ENCODE results near the gene IL1RAP.

The IL1RAP gene

DNA sequence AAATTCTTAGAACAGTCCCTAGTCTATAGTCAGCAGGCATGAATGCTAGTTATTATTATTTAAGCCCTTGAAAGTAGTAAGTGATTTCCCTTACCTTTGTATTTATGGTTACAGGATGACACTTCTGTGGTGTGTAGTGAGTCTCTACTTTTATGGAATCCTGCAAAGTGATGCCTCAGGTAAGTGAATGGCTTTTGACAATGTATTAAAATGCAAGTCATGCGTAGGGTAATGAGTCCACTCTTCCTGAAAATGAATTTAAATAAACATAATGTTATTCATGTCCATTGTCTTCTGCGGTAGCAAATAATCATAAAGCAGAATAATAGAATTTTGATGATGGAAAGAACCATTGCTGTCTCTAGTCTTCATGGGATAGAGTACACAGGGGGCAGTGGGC is 50.3 kb downstream of the IL1RAP start:
- TF ChIP-seq, protein P1, sequence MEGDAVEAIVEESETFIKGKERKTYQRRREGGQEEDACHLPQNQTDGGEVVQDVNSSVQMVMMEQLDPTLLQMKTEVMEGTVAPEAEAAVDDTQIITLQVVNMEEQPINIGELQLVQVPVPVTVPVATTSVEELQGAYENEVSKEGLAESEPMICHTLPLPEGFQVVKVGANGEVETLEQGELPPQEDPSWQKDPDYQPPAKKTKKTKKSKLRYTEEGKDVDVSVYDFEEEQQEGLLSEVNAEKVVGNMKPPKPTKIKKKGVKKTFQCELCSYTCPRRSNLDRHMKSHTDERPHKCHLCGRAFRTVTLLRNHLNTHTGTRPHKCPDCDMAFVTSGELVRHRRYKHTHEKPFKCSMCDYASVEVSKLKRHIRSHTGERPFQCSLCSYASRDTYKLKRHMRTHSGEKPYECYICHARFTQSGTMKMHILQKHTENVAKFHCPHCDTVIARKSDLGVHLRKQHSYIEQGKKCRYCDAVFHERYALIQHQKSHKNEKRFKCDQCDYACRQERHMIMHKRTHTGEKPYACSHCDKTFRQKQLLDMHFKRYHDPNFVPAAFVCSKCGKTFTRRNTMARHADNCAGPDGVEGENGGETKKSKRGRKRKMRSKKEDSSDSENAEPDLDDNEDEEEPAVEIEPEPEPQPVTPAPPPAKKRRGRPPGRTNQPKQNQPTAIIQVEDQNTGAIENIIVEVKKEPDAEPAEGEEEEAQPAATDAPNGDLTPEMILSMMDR (IDR thresholded peaks at IDR 0.05; ENCODE audit: extremely low read depth, missing control alignments) = no peak
- DNase-seq (ENCODE audit: low spot score) = no peak

GRCh38 chr3:190566043-190566933 is 52.4 kb downstream of the IL1RAP start:
- DNase-seq (ENCODE audit: low spot score) = no peak
- TF ChIP-seq, protein P1 (IDR thresholded peaks at IDR 0.05; ENCODE audit: extremely low read depth, missing control alignments) = no peak

DNA sequence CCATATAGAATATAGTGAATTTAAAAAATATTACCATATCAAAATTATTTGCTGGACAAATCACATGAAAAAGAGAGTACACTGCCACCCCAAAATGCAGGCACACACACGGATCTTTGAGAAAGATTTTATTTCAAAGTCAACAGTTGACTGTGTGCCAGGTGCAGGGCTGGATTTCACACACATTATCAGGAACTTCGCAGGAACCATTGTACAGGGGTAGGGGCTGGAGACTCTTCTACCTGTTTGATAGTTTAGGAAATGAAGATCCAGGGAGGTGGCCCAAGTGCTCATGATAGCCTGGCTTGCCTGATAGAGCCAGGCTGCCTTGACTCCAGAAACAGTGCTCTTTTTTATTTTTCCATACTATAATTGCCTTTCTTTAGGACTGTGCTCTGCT is 54.2 kb downstream of the IL1RAP start:
- DNase-seq (ENCODE audit: low spot score) = no peak
- TF ChIP-seq, protein P1 (IDR thresholded peaks at IDR 0.05; ENCODE audit: extremely low read depth, missing control alignments) = no peak

- DNase-seq (ENCODE audit: low spot score) = no peak
- TF ChIP-seq, protein P1 (IDR thresholded peaks at IDR 0.05; ENCODE audit: extremely low read depth, missing control alignments) = no peak
Observed at GRCh38 chr3:190574473-190574872, 60.6 kb downstream of the IL1RAP start.

GRCh38 chr3:190575437-190576185 is 61.7 kb downstream of the IL1RAP start:
- no peak for DNase-seq (ENCODE audit: low spot score)
- TF ChIP-seq, protein P1 (IDR thresholded peaks at IDR 0.05; ENCODE audit: extremely low read depth, missing control alignments) = no peak

GRCh38 chr3:190577225-190577624 is 63.3 kb downstream of the IL1RAP start:
- TF ChIP-seq, protein P1 (IDR thresholded peaks at IDR 0.05; ENCODE audit: extremely low read depth, missing control alignments) = no peak
- DNase-seq (ENCODE audit: low spot score) = no peak

Data from GM20000 (cell line).